HG03460 (cell line): ENCODE results near the gene CCDC174.

Experiments
- ATAC-seq: cut with Tn5 transposase; IDR thresholded peaks from one replicate; pipeline ENCODE4 v1.9.1; 2021; ENCODE audit not compliant: unreplicated experiment

The CCDC174 gene

GRCh38 chr3:14698601-14699244 is 47.2 kb downstream of the CCDC174 start:
- ATAC-seq: no peak

- no peak for ATAC-seq
These were observed 48.1 kb downstream of the CCDC174 start for GRCh38 chr3:14699643-14700042.

- no peak for ATAC-seq
These were observed 49.3 kb downstream of the CCDC174 start for GRCh38 chr3:14700891-14701290.

GRCh38 chr3:14701676-14702075 is 50.1 kb downstream of the CCDC174 start:
- no peak for ATAC-seq

- no peak for ATAC-seq
These were observed 51.7 kb downstream of the CCDC174 start for GRCh38 chr3:14703128-14703750.

- no peak for ATAC-seq
These were observed 52.2 kb downstream of the CCDC174 start for GRCh38 chr3:14703791-14704190.

GRCh38 chr3:14706096-14706495 is 54.5 kb downstream of the CCDC174 start:
- ATAC-seq: no peak

- no peak for ATAC-seq
These were observed 65.0 kb downstream of the CCDC174 start for GRCh38 chr3:14716591-14716990.

- no peak for ATAC-seq
These were observed 65.7 kb downstream of the CCDC174 start for GRCh38 chr3:14717307-14717706.

GRCh38 chr3:14718539-14718938 is 67.0 kb downstream of the CCDC174 start:
- ATAC-seq: no peak

- no peak for ATAC-seq
These were observed 67.4 kb downstream of the CCDC174 start for GRCh38 chr3:14719006-14719405.

GRCh38 chr3:14721126-14721864 is 69.7 kb downstream of the CCDC174 start:
- ATAC-seq: no peak
